T follicular helper cell (primary cell): Measurements from ENCODE around the gene PTPN18.
"Not testable (repeated sequence)": the region's sequence is repeated elsewhere in the genome, so short reads cannot be mapped to it uniquely, and the experiment has no call there.

Experiments
- DNase-seq: peaks from one replicate; pipeline ENCODE4 v3.0.0-alpha.2; 2020; ENCODE audit warnings: low read depth

PTPN18 gene

GRCh38 chr2:130381145-130381544 lies 25.3 kb downstream of the PTPN18 start:
- DNase-seq: no peak

GRCh38 chr2:130381619-130382018 lies 25.8 kb downstream of the PTPN18 start:
- DNase-seq: no peak

GRCh38 chr2:130382313-130382917 lies 26.6 kb downstream of the PTPN18 start:
- no peak for DNase-seq

- no peak for DNase-seq
These were observed 29.9 kb downstream of the PTPN18 start for GRCh38 chr2:130385709-130386108.

GRCh38 chr2:130387071-130387400 lies 31.2 kb downstream of the PTPN18 start:
- DNase-seq: no peak

- DNase-seq: no peak
These were observed 31.9 kb downstream of the PTPN18 start for GRCh38 chr2:130387804-130388203.

GRCh38 chr2:130388221-130388907 lies 32.5 kb downstream of the PTPN18 start:
- no peak for DNase-seq

- DNase-seq: no peak
These were observed 33.5 kb downstream of the PTPN18 start for GRCh38 chr2:130389358-130389757.

- DNase-seq: no peak
These were observed 33.9 kb downstream of the PTPN18 start for GRCh38 chr2:130389783-130390182.

- no peak for DNase-seq
These were observed 34.7 kb downstream of the PTPN18 start for GRCh38 chr2:130390460-130391057.

GRCh38 chr2:130391058-130391871 lies 35.4 kb downstream of the PTPN18 start:
- peak; percentile 46 for DNase-seq

- no peak for DNase-seq
These were observed 36.2 kb downstream of the PTPN18 start for GRCh38 chr2:130391872-130392670.

GRCh38 chr2:130393318-130393910 lies 37.6 kb downstream of the PTPN18 start:
- DNase-seq: no peak

- not testable (repeated sequence) for DNase-seq
These were observed 50.4 kb downstream of the PTPN18 start for GRCh38 chr2:130406280-130406679.

GRCh38 chr2:130416693-130417092 lies 60.8 kb downstream of the PTPN18 start:
- DNase-seq: not testable (repeated sequence)

- not testable (repeated sequence) for DNase-seq
These were observed 63.0 kb downstream of the PTPN18 start for GRCh38 chr2:130418845-130419244.
